Neural progenitor cell (in vitro differentiated cells): Measurements from ENCODE around the gene TUBG2.

Experiments
- CTCF ChIP-seq: fragments of 200-600 bp; sonication (generic); IDR thresholded peaks from 2 replicates; pipeline ENCODE4 v1.5.1; 2017; ENCODE audit warnings: antibody characterized with exemption, mild to moderate bottlenecking
- EZH2 ChIP-seq: fragments of 200-600 bp; sonication (generic); IDR thresholded peaks from 2 replicates; pipeline ENCODE4 v1.6.1; 2017; ENCODE audit warnings: antibody characterized with exemption, mild to moderate bottlenecking, moderate library complexity
- EZH2phosphoT487 ChIP-seq: fragments of 200-600 bp; sonication (generic); IDR thresholded peaks from 2 replicates; pipeline ENCODE4 v1.6.1; 2017; ENCODE audit warnings: antibody characterized with exemption

DNA sequence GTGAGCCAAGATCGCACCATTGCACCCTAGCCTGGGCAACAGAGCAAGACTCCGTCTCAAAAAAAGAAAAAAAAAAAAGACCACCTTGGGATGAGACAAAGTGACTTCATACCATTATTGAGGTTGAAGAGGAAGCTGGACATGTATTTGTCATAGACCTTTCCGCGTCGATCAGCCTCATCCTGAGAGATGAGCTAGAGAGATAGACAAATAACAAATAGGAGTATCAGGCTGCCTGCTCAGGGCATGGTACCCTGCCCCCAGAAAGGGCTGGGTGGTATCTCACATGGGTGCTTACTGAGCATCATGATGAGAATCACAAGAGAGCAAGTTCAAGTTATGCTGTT is 45.4 kb downstream of the TUBG2 start:
- TF ChIP-seq EZH2 (no peak), CTCF (no peak), EZH2phosphoT487 (no peak)
